ENCODE results near the gene CYP27B1.
"Not testable (repeated sequence)": the region's sequence is repeated elsewhere in the genome, so short reads cannot be mapped to it uniquely, and the experiment has no call there.

Gene CYP27B1

DNA sequence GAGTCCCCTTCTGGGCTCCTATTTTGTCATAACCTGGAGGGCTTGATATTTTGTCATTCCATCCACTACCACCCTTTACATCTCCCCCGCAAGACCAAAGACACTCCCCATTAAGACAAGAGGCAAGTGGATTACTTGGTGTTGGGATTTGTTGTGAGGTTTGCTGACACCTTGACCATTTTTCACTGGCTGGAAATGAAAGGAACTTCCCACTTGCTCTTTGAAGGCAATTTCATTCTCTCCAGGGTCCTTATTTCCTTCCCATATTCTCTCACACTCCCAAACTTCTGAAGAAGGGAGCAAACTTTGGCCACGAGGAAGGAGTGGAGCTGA is 43.3 kb downstream of the CYP27B1 start:
- no peaks in the 10 kb centered on the region; the same call in 1 of the 2 replicates for H3F3A ChIP-seq (ENCODE audit: insufficient read depth, low read length)
- H3K9me3 ChIP-seq (replicated peaks; ENCODE audit: insufficient read depth, low read length) = no peaks in the 10 kb centered on the region
- no peak overlapping the region for H2AFZ ChIP-seq (ENCODE audit: low read length)
- TF ChIP-seq EZH2phosphoT487 (IDR thresholded peaks at IDR 0.05; ENCODE audit: low read length) (no peak), EZH2 (optimal IDR thresholded peaks at IDR 0.05; ENCODE audit: low read depth, low read length) (no peak)
- TF ChIP-seq, protein P1, sequence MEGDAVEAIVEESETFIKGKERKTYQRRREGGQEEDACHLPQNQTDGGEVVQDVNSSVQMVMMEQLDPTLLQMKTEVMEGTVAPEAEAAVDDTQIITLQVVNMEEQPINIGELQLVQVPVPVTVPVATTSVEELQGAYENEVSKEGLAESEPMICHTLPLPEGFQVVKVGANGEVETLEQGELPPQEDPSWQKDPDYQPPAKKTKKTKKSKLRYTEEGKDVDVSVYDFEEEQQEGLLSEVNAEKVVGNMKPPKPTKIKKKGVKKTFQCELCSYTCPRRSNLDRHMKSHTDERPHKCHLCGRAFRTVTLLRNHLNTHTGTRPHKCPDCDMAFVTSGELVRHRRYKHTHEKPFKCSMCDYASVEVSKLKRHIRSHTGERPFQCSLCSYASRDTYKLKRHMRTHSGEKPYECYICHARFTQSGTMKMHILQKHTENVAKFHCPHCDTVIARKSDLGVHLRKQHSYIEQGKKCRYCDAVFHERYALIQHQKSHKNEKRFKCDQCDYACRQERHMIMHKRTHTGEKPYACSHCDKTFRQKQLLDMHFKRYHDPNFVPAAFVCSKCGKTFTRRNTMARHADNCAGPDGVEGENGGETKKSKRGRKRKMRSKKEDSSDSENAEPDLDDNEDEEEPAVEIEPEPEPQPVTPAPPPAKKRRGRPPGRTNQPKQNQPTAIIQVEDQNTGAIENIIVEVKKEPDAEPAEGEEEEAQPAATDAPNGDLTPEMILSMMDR (IDR thresholded peaks at IDR 0.05; ENCODE audit: low read length) = no peak
- H3K4me1 ChIP-seq (ENCODE audit: low read length) = no peaks in the 10 kb centered on the region
- no peak overlapping the region for H3K27ac ChIP-seq (ENCODE audit: low read length)
- no peak overlapping the region for H3K4me3 ChIP-seq (ENCODE audit: low read length)
- H4K20me1 ChIP-seq (ENCODE audit: insufficient read depth, low read length) = no peaks in the 10 kb centered on the region
- no peaks in the 10 kb centered on the region; the same call in 1 of the 2 replicates for H3K36me3 ChIP-seq (replicated peaks; ENCODE audit: insufficient read depth, low read length)
- no peak for DNase-seq
- no peaks in the 10 kb centered on the region for H3K9me2 ChIP-seq (replicated peaks; ENCODE audit: insufficient read depth, low read length)
- no peak overlapping the region for H3K9ac ChIP-seq (ENCODE audit: low read length)
- no peak overlapping the region for H3K4me2 ChIP-seq (ENCODE audit: low read depth, low read length)
- no peaks in the 10 kb centered on the region for H3K27me3 ChIP-seq (replicated peaks; ENCODE audit: insufficient read depth, low read length)
- no peaks in the 10 kb centered on the region for H3K79me2 ChIP-seq (ENCODE audit: low read length)

DNA sequence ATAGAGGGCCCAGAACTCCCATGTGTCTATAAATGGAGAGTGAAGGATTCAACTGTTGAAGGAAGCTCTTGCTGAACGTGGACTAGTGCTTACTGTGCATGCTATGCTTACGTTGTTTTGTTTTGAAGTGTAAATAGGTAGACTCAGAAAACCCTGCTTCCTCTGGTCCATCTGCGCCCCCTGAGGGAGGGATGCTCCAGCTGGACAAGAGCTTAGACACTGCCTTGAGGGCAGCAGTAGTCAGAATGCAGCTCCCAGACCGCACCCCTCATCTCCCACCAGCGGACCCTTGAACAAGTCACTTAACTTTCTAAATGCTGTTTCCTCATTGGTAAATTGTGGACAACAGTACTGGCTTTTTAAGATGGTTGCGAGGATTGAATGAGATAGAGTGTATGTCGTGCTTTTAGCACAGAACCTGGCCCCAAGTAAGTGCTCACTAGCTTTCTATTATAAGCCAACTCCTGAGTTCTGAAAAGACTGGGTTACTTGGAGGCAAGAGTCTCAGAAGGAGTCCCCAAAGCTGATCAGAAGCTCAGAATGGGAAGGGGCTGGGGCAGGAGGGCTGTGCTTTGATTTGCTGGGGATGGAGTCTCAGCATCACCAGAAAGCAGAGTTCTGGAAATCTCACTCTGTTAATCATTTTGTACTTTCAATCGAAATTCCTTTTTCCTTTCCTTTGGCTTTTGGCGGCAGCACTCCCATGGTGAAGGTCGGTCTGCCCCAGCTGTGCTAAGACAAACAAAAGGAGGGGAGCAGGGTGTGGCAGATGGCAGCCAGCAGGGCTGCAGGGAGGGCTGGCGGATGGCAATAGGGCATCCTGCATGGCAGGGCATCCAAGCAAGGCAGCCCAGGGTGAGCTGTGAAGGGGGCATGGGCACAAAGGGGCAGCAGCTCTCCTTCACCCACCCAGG is 43.9 kb downstream of the CYP27B1 start:
- Histone ChIP-seq H3K9ac (ENCODE audit: low read length) (no peak overlapping the region), H2AFZ (ENCODE audit: low read length) (no peak overlapping the region)

DNA sequence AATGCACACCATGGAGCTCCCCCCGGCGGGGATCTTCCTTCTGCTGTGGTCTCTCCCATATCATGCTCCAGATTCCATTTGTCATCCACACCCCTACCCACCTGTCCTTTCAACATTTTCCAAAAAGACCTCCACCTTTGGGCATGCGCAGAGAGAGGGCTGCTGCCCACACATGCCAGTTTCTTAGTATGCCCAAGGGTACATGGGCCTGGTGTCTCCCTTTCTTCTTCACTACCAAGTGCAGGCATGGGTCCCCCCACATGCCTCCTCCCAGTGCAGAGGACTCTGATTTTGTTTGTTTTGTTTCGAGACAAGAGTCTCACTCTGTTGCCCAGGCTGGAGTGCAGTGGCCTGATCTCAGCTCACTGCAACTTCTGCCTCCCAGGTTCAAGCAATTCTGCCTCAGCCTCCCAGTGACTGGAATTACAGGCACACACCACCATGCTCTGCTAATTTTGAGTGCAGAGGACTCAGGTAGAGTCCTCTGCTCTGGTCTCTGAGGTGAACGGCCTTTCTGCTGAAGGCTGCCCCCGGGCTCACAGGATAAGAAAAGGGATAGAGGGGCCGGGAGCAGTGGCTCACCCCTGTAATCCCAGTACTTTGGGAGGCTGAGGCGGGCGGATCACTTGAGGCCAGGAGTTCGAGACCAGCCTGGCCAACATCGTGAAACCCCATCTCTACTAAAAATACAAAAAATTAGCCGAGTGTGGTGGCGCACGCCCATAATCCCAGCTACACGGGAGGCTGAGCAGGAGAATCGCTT is 44.9 kb downstream of the CYP27B1 start:
- not testable (repeated sequence) for H3K9me3 ChIP-seq (replicated peaks; ENCODE audit: insufficient read depth, low read length); H3K27ac ChIP-seq (ENCODE audit: low read length); H3K4me2 ChIP-seq (ENCODE audit: low read depth, low read length); H3K9ac ChIP-seq (ENCODE audit: low read length); DNase-seq; H3K4me1 ChIP-seq (ENCODE audit: low read length); H3K9me2 ChIP-seq (replicated peaks; ENCODE audit: insufficient read depth, low read length); H2AFZ ChIP-seq (ENCODE audit: low read length); H3K27me3 ChIP-seq (replicated peaks; ENCODE audit: insufficient read depth, low read length); H3K36me3 ChIP-seq (replicated peaks; ENCODE audit: insufficient read depth, low read length); H3K4me3 ChIP-seq (ENCODE audit: low read length); H3F3A ChIP-seq (ENCODE audit: insufficient read depth, low read length); H4K20me1 ChIP-seq (ENCODE audit: insufficient read depth, low read length); H3K79me2 ChIP-seq (ENCODE audit: low read length)

More for the DNA sequence above, 43.9 kb downstream of the CYP27B1 start:
- H3K4me3 ChIP-seq (ENCODE audit: low read length) = no peak overlapping the region
- no peaks in the 10 kb centered on the region; the same call in 1 of the 2 replicates for H3F3A ChIP-seq (ENCODE audit: insufficient read depth, low read length)
- no peaks in the 10 kb centered on the region for H3K27me3 ChIP-seq (replicated peaks; ENCODE audit: insufficient read depth, low read length)
- H3K79me2 ChIP-seq (ENCODE audit: low read length) = no peaks in the 10 kb centered on the region
- no peak overlapping the region for H3K27ac ChIP-seq (ENCODE audit: low read length)
- H3K9me3 ChIP-seq (replicated peaks; ENCODE audit: insufficient read depth, low read length) = no peaks in the 10 kb centered on the region
- H3K4me1 ChIP-seq (ENCODE audit: low read length) = no peaks in the 10 kb centered on the region
- H3K36me3 ChIP-seq (replicated peaks; ENCODE audit: insufficient read depth, low read length) = no peaks in the 10 kb centered on the region; the same call in 1 of the 2 replicates
- no peak overlapping the region for H3K4me2 ChIP-seq (ENCODE audit: low read depth, low read length)
- no peaks in the 10 kb centered on the region for H3K9me2 ChIP-seq (replicated peaks; ENCODE audit: insufficient read depth, low read length)
- DNase-seq = no peak
- no peaks in the 10 kb centered on the region for H4K20me1 ChIP-seq (ENCODE audit: insufficient read depth, low read length)
- TF ChIP-seq EZH2 (optimal IDR thresholded peaks at IDR 0.05; ENCODE audit: low read depth, low read length) (no peak), EZH2phosphoT487 (IDR thresholded peaks at IDR 0.05; ENCODE audit: low read length) (no peak)
- TF ChIP-seq, protein P1 (IDR thresholded peaks at IDR 0.05; ENCODE audit: low read length) = no peak
